Measurements from ENCODE around the gene IMPA2.

The IMPA2 gene

GRCh38 chr18:11991021-11991795 is 9.9 kb downstream of the IMPA2 start:
- DNase-seq = no peak

- no peak for DNase-seq
Observed at GRCh38 chr18:11992096-11992790, 10.9 kb downstream of the IMPA2 start.

DNA sequence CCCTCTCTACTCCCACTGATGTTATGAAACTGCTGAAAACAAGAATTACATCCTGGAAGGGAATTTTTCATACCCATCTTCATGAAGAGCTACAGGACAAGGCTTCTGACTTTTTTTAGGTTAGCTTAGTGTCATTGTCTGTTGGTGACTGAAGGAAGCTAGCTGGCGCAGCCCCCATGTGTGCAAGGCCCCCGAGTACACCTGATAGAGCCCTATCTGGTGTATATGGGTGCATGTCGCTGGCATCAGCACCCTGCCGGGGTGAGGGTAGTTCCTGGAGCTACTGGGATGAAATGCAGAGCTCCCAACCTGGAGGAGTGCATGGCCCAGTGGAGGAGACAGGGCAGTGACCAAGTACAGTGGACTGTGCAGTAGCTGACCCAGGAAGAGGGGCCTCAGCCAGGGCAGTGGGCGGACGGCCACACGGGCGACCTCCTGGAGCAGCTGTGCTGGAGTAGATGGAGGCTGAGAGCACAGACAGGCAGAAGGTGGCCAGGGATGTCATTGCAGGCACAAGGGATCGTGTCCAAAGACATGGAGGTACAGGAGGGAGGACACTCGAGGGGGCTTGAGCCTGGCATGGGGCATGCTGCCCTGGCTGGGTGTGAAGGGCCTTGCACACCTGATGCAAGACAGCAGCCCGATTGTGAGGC is 12.1 kb downstream of the IMPA2 start:
- no peak for DNase-seq

DNA sequence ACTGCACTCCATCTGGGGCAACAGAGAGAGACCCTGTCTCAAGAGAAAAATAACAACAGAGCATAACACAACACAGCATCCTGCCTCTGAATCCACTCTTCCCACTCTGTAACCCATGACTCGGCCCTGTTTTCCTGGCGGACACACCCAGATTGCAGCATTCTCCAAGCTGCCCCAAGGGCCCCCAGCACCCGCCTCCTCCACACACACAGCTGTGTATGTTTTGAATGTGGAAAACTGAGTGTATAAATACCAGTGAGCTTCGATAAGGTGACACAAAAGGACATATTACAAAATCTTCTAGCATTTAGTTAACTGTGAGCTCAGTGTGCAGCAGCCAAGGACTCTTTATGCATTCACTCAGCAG is 13.0 kb downstream of the IMPA2 start:
- DNase-seq = no peak

DNA sequence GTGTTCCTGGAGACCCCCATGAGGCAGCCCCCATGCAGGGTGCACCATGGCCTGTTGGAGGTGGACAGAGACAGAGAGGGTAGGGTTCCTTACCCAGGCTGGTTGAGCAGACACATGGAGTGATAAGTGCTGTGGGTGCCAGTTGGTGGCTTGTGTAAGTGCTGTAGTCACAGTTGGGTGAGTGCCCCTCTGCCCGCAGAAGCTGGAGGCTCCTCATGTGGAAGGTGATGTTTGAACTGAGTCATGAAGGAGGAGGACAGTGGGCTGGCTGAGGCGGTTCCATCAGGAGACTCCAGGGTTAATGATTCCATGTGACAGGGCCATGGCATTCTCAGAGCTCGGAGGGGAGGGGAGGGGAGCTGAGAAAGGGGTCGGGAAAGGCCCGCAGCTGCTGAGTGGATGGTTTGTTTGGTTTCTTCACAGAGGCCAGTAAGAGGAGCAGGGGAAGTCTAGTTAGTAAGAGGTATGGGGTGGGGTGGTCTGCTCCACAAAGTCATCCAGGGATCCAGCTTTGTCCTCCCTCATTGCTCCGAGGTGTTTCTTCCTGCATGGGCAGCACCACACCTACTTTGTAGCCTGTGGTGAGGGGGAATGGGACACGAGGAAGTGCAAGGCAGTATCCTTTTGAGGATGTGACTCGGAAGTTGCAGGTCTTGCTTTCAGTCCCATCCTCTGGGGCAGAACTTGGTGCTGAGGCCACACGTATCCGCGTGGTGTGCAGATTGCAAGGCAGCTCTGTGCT is 13.6 kb downstream of the IMPA2 start:
- DNase-seq = no peak

DNA sequence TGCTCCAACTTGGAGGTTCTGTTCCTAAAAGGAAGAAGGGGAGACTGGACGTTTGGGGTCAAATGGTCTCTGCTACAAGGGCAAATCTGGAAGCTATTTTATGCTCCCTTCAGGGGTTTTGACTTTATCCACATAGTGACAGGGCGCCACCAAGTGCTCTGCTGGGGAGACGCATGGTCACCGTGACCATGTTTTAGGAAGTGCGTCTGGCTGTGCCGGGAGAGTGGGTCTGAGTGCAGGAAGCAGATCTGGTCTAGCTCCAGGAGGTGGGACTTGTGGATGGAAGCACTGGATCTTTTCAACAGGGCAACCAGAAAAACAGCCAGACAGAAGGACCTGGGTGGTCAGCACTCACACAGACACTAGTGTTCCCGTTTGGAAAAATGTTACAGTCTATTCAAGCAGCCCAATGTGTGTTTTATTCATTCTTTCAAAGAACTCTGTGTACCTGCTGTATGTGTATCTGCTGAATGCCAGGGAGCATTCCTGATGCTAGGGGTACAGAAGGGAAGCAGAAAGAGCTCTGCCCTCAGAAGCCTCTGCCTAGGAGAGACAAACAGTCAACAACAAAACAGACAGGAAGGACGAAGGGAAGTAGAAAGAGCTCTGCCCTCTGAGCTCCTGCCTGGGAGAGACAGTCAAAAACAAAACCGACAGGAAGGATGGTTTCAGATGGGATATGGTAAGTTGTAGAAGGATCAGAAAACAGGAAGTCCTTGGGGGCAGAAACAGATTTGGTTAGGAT is 14.3 kb downstream of the IMPA2 start:
- peak; percentile 86 for DNase-seq

GRCh38 chr18:11996190-11996754 is 15.0 kb downstream of the IMPA2 start:
- no peak for DNase-seq

DNA sequence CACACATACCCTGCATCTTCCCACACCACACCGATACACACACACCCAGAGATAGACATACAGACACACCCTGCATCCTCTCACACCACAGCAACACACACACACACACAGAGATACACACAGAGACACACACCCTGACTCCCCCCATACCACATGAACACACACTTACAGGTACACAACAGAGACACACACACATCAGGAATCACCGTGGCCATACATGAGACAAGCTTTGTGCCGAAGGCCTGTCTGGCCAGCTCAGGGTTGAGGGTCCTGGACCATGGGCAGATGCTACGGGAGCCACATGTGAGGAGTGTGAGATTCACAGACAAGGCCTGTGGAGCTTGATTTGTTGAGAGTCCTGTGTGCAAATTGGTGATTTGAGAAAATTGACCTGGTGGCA is 15.6 kb downstream of the IMPA2 start:
- DNase-seq = no peak

DNA sequence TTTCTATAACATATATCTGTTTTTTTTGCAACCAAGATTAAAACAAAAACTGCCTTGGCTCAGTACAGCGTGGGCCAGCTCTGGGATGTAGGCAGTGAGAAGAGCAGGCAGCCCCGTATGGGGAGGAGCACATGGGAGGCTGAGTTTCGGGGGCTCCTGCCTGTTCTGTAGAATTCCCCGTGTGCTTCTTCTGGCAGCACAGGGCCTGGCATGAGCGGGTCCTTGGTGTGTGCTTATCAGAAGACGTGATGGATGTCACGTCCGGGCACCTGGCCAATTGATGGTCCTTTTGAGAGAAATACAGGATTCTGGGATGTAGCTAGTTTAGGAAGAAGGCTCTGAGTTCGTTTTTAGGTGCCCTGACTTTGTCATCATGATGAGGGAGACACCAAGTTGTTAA is 16.2 kb downstream of the IMPA2 start:
- no peak for DNase-seq

DNA sequence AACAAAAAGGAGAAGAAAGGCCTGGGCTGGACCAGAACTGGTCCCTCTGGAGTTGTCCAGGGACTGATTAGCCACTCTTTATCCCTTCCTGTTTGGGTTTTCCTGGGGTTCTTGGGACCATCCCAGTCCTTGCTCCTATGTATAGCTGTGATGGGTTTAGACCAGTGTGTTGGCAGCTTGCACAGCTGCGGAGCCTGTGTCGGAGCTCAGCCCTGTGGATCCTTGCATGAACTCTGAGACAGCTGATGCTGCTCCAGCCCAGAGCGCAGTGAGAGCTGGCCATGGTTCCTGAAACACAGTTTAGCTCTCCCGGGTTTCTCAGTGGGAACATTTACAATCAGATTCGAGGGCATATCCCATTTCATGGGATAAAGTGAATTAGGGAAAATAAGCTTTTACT is 16.9 kb downstream of the IMPA2 start:
- DNase-seq = no peak

GRCh38 chr18:11999429-11999828 is 18.1 kb downstream of the IMPA2 start:
- no peak for DNase-seq

DNA sequence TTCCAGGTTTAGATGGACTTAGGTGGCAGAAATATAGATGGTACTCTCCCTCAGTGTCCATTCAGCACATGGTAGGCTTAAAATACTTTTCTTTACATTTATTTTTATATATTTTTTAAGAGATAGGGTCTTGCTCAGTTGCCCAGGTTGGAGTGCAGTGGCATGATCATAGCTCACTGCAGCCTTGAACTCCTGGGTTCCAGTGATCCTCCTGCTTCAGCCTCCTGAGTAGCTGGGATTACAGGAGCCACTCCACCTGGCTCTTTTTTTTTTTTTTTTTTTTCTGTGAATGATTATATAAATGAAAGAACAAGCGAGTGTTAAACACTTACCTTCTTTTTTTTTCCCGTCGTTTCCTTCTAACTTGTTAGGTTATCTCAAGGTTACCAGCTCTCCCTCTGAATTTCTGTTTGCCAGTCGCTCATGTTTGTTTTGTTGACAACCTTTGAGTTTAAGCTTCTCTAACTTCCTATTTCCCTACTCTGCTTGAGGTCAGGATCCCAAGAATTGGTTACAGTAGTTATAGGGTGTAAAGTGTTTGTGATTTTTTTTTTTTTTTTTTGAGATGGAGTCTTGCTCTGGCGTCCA is 18.9 kb downstream of the IMPA2 start:
- no peak for DNase-seq

- DNase-seq = no peak
Observed at GRCh38 chr18:12001421-12001820, 20.1 kb downstream of the IMPA2 start.

DNA sequence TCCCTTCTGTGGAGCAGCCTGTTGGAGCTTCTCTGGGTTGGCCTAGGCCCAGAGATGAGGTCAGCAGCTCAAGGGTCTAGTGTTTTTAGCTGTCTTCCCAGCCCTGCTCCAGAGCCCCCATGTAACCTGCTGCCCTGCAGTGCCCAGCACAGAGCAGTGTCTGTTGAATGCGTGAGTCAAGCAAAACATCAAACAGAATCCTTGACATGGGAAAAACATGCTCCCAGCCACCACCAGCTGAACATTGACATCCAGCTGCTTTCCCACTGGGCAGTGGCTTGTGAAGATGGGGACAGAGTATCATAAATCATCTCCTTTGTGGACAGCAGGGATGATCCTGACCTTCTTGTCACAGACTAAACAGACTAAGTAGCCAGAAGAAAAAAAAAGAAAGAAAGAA is 22.6 kb downstream of the IMPA2 start:
- DNase-seq = no peak

DNA sequence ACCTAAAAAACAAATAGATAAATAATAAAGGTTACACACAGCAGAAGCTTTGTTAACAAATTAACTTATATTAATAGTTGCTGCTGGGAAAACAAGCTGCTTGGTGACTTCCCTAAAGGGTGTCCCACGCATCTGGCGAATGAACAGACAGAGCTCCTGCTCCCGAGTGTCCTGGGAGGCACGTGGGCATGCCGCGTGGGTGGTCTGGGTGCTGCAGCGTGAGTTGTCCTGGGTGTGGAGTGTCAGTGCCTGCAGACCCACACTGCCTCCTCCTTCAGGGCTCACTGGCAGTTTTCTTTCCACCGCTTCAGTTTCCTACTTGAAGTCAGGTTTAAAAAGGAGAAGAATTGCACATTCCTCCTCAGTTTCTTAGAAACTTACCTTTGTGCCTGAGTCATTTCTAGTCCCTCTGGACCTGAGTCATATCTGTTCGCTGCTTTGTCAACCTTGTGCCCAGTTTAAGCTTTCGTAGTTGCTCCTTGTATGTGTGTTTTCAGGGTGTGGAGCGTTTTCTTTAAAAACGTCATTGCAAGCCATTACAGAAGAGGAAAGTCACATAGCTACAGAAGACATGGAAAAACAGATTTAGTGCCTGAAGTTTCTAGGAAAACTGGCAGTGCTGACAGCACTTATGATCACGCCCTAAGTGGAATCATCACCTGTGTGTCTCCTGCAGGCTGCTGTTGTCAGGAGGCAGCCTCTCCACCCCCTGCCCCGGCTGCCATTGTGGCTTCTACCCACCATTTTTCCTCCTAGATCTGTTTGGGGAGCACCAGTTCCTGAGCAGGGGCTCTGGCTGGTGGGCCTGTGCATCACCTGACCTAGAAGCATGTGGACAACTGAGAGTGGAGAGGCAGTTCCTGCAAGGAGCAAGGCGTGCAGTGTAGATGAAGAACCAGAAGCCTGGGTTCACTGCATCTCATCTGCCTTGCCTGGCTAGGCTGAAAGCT is 24.5 kb downstream of the IMPA2 start:
- peak; percentile 33 for DNase-seq

DNA sequence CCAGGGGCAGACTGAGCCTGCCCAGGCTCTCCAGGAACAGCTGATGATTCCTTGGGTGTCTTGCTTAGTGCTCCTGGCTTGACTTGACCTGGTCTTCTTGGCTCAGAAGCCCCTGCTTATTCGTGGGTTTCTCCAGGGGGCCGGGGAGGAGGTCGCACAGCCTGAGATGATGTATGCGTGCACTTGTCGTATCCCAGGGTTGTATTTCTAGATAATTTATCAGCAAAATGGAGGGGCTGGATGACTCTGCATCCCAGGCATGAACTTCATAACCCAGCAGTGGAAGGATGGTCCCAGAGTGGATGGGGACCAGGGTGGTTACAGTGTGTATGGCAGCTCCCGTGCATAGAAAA is 25.2 kb downstream of the IMPA2 start:
- no peak for DNase-seq

GRCh38 chr18:12007063-12007462 is 25.8 kb downstream of the IMPA2 start:
- no peak for DNase-seq

- DNase-seq = peak; percentile 12
Observed at GRCh38 chr18:12008181-12008767, 27.0 kb downstream of the IMPA2 start.

- no peak for DNase-seq
Observed at GRCh38 chr18:12008842-12009580, 27.7 kb downstream of the IMPA2 start.
